Measurements from ENCODE around the gene ANO1.

The ANO1 gene

DNA sequence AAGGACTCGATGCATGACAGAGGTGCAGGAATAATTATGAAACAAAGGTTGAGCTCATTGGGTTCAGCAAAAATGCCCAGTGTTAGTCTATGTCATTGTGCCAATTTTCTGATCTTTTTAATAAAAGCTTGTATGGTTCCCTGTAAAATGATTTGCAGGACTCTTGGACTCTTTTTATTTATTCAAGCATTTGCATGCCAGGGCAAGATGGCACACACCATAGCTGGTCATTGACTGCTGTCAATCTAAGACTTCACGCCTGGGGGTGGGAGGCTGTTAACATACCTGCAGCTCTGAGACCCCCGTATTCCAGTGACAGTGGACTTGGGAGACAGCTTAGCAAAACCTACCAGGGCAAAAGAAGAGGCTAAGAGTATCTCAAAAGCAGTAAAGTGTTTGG, 32.0 kb upstream of the ANO1 start:
- TF ChIP-seq PPARA (CRISPR knock-in tag; IDR thresholded peaks at IDR 0.05; ENCODE audit: borderline replicate concordance) = no peak
- TF ChIP-seq ESRRG (CRISPR knock-in tag; IDR thresholded peaks at IDR 0.05) = no peak
- TF ChIP-seq ISL1 (CRISPR knock-in tag; IDR thresholded peaks at IDR 0.05) = no peak
- TF ChIP-seq SNAI2 (CRISPR knock-in tag; IDR thresholded peaks at IDR 0.05) = no peak
- no peak for TF ChIP-seq ZNF8 (CRISPR knock-in tag; IDR thresholded peaks at IDR 0.05)
- TF ChIP-seq ZNF70 (CRISPR knock-in tag; IDR thresholded peaks at IDR 0.05) = no peak
- TF ChIP-seq, protein P1, sequence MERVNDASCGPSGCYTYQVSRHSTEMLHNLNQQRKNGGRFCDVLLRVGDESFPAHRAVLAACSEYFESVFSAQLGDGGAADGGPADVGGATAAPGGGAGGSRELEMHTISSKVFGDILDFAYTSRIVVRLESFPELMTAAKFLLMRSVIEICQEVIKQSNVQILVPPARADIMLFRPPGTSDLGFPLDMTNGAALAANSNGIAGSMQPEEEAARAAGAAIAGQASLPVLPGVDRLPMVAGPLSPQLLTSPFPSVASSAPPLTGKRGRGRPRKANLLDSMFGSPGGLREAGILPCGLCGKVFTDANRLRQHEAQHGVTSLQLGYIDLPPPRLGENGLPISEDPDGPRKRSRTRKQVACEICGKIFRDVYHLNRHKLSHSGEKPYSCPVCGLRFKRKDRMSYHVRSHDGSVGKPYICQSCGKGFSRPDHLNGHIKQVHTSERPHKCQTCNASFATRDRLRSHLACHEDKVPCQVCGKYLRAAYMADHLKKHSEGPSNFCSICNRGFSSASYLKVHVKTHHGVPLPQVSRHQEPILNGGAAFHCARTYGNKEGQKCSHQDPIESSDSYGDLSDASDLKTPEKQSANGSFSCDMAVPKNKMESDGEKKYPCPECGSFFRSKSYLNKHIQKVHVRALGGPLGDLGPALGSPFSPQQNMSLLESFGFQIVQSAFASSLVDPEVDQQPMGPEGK (CRISPR knock-in tag; IDR thresholded peaks at IDR 0.05; ENCODE audit: borderline replicate concordance) = no peak
- TF ChIP-seq BACH2 (CRISPR knock-in tag; IDR thresholded peaks at IDR 0.05; ENCODE audit: borderline replicate concordance) = no peak
- no peak for TF ChIP-seq ZC3H10 (CRISPR knock-in tag; IDR thresholded peaks at IDR 0.05)
- TF ChIP-seq, protein P2, sequence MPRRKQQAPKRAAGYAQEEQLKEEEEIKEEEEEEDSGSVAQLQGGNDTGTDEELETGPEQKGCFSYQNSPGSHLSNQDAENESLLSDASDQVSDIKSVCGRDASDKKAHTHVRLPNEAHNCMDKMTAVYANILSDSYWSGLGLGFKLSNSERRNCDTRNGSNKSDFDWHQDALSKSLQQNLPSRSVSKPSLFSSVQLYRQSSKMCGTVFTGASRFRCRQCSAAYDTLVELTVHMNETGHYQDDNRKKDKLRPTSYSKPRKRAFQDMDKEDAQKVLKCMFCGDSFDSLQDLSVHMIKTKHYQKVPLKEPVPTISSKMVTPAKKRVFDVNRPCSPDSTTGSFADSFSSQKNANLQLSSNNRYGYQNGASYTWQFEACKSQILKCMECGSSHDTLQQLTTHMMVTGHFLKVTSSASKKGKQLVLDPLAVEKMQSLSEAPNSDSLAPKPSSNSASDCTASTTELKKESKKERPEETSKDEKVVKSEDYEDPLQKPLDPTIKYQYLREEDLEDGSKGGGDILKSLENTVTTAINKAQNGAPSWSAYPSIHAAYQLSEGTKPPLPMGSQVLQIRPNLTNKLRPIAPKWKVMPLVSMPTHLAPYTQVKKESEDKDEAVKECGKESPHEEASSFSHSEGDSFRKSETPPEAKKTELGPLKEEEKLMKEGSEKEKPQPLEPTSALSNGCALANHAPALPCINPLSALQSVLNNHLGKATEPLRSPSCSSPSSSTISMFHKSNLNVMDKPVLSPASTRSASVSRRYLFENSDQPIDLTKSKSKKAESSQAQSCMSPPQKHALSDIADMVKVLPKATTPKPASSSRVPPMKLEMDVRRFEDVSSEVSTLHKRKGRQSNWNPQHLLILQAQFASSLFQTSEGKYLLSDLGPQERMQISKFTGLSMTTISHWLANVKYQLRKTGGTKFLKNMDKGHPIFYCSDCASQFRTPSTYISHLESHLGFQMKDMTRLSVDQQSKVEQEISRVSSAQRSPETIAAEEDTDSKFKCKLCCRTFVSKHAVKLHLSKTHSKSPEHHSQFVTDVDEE (CRISPR knock-in tag; IDR thresholded peaks at IDR 0.05) = no peak
- TF ChIP-seq OSR1 (CRISPR knock-in tag; IDR thresholded peaks at IDR 0.05) = no peak
- TF ChIP-seq TCF4 (CRISPR knock-in tag; IDR thresholded peaks at IDR 0.05; ENCODE audit: borderline replicate concordance) = no peak
- TF ChIP-seq ZFP30 (CRISPR knock-in tag; IDR thresholded peaks at IDR 0.05) = no peak
- no peak for TF ChIP-seq ZNF565 (CRISPR knock-in tag; conservative IDR thresholded peaks at IDR 0.05; ENCODE audit: low read depth)
- TF ChIP-seq CREB5 (CRISPR knock-in tag; IDR thresholded peaks at IDR 0.05; ENCODE audit: low read depth) = no peak
- TF ChIP-seq ARNTL (CRISPR knock-in tag; IDR thresholded peaks at IDR 0.05; ENCODE audit: borderline replicate concordance, low read depth) = no peak
- TF ChIP-seq, protein P3, sequence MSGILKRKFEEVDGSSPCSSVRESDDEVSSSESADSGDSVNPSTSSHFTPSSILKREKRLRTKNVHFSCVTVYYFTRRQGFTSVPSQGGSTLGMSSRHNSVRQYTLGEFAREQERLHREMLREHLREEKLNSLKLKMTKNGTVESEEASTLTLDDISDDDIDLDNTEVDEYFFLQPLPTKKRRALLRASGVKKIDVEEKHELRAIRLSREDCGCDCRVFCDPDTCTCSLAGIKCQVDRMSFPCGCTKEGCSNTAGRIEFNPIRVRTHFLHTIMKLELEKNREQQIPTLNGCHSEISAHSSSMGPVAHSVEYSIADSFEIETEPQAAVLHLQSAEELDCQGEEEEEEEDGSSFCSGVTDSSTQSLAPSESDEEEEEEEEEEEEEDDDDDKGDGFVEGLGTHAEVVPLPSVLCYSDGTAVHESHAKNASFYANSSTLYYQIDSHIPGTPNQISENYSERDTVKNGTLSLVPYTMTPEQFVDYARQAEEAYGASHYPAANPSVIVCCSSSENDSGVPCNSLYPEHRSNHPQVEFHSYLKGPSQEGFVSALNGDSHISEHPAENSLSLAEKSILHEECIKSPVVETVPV (CRISPR knock-in tag; IDR thresholded peaks at IDR 0.05) = no peak
- TF ChIP-seq GLIS3 (CRISPR knock-in tag; IDR thresholded peaks at IDR 0.05) = no peak
- TF ChIP-seq CSDC2 (CRISPR knock-in tag; IDR thresholded peaks at IDR 0.05) = no peak
- TF ChIP-seq, protein P4, sequence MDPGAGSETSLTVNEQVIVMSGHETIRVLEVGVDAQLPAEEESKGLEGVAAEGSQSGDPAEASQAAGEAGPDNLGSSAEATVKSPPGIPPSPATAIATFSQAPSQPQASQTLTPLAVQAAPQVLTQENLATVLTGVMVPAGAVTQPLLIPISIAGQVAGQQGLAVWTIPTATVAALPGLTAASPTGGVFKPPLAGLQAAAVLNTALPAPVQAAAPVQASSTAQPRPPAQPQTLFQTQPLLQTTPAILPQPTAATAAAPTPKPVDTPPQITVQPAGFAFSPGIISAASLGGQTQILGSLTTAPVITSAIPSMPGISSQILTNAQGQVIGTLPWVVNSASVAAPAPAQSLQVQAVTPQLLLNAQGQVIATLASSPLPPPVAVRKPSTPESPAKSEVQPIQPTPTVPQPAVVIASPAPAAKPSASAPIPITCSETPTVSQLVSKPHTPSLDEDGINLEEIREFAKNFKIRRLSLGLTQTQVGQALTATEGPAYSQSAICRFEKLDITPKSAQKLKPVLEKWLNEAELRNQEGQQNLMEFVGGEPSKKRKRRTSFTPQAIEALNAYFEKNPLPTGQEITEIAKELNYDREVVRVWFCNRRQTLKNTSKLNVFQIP (CRISPR knock-in tag; IDR thresholded peaks at IDR 0.05; ENCODE audit: borderline replicate concordance, low read depth) = no peak
- ATAC-seq = no peak

DNA sequence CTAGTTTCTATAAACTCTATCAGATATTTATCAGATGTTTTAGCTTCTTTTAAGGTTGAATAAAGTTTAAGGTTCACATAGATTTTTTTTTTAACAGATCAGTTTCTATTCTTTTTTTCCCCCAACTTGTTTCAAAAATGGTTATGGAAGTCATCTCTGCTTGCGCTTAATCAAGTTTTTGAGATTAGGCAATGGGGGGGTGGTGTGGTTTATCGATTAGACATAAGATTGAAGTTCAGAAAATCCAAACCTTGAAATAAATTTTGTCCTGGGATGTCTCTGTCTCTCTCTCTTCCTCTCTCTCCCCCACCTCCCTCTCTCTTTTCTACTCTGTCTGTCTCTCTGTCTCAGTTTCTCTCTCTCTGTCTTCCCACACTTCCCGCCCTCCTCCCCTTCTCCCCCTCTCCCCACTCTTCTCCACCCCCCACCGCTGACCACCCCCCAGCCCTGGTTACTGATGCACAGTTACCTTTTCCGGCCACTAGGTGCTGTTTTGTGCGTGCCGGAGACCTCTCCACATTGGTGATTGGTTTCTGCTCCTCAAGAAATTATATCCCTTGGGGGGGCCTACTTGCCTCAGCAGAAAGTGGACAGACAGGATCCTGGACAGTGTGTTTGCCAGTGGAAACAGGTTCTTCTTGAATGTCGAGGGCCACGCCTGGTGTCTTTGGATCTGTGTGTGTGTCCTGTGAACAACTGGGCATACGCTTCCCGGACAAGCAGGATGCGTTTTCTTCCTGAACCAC, 29.7 kb upstream of the ANO1 start:
- no peak for ATAC-seq
- no peak for TF ChIP-seq OSR1 (CRISPR knock-in tag; IDR thresholded peaks at IDR 0.05)

GRCh38 chr11:70049045-70049444, 29.1 kb upstream of the ANO1 start:
- no peak for ATAC-seq
- no peak for TF ChIP-seq CREB5 (CRISPR knock-in tag; IDR thresholded peaks at IDR 0.05; ENCODE audit: low read depth)
- TF ChIP-seq, protein P2 (CRISPR knock-in tag; IDR thresholded peaks at IDR 0.05) = no peak
- TF ChIP-seq, protein P4 (CRISPR knock-in tag; IDR thresholded peaks at IDR 0.05; ENCODE audit: borderline replicate concordance, low read depth) = no peak
- TF ChIP-seq GLIS3 (CRISPR knock-in tag; IDR thresholded peaks at IDR 0.05) = no peak
- TF ChIP-seq RARB (CRISPR knock-in tag; IDR thresholded peaks at IDR 0.05) = no peak
- no peak for TF ChIP-seq TOX (CRISPR knock-in tag; IDR thresholded peaks at IDR 0.05; ENCODE audit: borderline replicate concordance)
- TF ChIP-seq ZC3H10 (CRISPR knock-in tag; IDR thresholded peaks at IDR 0.05) = no peak
- TF ChIP-seq ZNF70 (CRISPR knock-in tag; IDR thresholded peaks at IDR 0.05) = no peak
- TF ChIP-seq SNAI2 (CRISPR knock-in tag; IDR thresholded peaks at IDR 0.05) = no peak
- TF ChIP-seq ISL1 (CRISPR knock-in tag; IDR thresholded peaks at IDR 0.05) = no peak

All from SK-N-SH treated with all-trans-retinoic acid at 6 μM for 48 hours (cell line).